ENCODE measurements around the gene SPATS2. TPM values are rescaled to one million over a fixed set of nuclear protein-coding genes. Genes with fewer than 3 reads are reported as not detected.

The SPATS2 gene
- total RNA-seq, 2 donors from 2014 or later: 17.2 to 21.9 TPM

DNA sequence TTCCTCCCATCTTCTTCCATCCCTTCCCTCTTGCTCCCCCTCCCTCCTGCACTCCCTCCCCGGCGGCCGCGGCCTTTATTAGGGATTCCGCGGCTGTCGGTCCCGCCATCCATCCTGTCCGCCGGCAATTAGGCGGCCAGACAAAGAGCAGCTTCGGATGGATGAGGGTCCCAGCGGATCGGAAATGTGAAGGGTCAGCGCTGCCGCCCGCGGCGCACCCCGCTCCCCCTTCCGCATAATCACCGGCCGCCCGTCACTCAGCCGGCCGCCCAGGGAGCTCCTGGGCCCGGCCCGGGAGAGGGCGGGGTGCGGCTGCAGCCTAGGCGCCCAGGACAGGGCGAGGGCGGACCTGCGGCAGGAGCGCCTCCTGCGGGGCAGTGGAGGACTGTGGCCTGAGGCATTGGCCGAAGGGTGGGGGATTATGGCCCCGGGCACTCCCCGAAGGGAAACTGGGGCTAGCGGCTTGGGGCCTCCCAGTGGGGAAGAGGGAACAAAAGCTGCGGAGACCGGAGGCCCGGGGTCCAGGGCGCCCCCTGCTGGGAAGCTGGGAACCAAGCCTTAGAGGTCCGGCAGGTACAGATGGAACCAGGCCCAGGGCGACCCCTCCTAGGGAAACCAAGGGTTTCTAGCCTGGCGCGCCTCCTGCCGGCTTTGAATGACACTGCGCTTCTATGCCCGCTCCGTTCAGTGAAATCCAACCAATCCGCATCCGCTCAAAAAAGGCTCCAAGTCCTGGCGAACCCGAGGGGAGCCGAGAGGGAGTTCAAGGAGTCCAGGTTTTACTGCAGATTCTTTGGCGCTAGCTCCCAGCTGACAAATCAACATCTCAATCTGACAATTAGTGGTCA, 25.0 kb upstream of the SPATS2 start:
- no peak overlapping the region for H3K27ac ChIP-seq
- H3K27me3 ChIP-seq: peaks cover 54% of the 10 kb centered on the region
- no peaks in the 10 kb centered on the region for H3K9me3 ChIP-seq
- peak; percentile 90 for DNase-seq
- intact Hi-C loops (cut with DNase I): no loop called here
- TF ChIP-seq, protein P1, sequence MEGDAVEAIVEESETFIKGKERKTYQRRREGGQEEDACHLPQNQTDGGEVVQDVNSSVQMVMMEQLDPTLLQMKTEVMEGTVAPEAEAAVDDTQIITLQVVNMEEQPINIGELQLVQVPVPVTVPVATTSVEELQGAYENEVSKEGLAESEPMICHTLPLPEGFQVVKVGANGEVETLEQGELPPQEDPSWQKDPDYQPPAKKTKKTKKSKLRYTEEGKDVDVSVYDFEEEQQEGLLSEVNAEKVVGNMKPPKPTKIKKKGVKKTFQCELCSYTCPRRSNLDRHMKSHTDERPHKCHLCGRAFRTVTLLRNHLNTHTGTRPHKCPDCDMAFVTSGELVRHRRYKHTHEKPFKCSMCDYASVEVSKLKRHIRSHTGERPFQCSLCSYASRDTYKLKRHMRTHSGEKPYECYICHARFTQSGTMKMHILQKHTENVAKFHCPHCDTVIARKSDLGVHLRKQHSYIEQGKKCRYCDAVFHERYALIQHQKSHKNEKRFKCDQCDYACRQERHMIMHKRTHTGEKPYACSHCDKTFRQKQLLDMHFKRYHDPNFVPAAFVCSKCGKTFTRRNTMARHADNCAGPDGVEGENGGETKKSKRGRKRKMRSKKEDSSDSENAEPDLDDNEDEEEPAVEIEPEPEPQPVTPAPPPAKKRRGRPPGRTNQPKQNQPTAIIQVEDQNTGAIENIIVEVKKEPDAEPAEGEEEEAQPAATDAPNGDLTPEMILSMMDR (IDR thresholded peaks at IDR 0.05): peak; percentile 85
- peaks cover 36% of the 10 kb centered on the region for H3K4me1 ChIP-seq
- H3K4me3 ChIP-seq: peak overlapping the region; percentile 48
- H3K36me3 ChIP-seq: no peaks in the 10 kb centered on the region
- peak overlapping the region; percentile 9 to 45 for H3K9ac ChIP-seq (ENCODE audit: low read depth in 2 of 2, low read length in 2 of 2)

- Histone ChIP-seq H3K9ac (ENCODE audit: low read depth in 2 of 2, low read length in 2 of 2) (peak overlapping the region; percentile 13 to 45), H3K4me1 (peaks cover 42% of the 10 kb centered on the region), H3K4me3 (peak overlapping the region; percentile 48), H3K36me3 (no peaks in the 10 kb centered on the region), H3K27ac (no peak overlapping the region), H3K27me3 (peaks cover 58% of the 10 kb centered on the region), H3K9me3 (no peaks in the 10 kb centered on the region)
- TF ChIP-seq, protein P1 (IDR thresholded peaks at IDR 0.05): no peak
- no peak for DNase-seq
- intact Hi-C loops (cut with DNase I): no loop called here
Observed at GRCh38 chr12:49342914-49343731, 24.1 kb upstream of the SPATS2 start.

GRCh38 chr12:49344486-49345050, 22.7 kb upstream of the SPATS2 start:
- no peak overlapping the region for H3K9ac ChIP-seq (ENCODE audit: low read depth in 2 of 2, low read length in 2 of 2)
- H3K27ac ChIP-seq: no peak overlapping the region
- intact Hi-C loops (cut with DNase I): no loop called here
- H3K4me1 ChIP-seq: peaks cover 42% of the 10 kb centered on the region
- TF ChIP-seq, protein P1 (IDR thresholded peaks at IDR 0.05): no peak
- H3K36me3 ChIP-seq: no peaks in the 10 kb centered on the region
- DNase-seq: no peak
- no peaks in the 10 kb centered on the region for H3K9me3 ChIP-seq
- peaks cover 58% of the 10 kb centered on the region for H3K27me3 ChIP-seq
- no peak overlapping the region for H3K4me3 ChIP-seq

GRCh38 chr12:49345051-49345824, 22.0 kb upstream of the SPATS2 start:
- no peak for DNase-seq
- no peaks in the 10 kb centered on the region for H3K36me3 ChIP-seq
- H3K9ac ChIP-seq (ENCODE audit: low read depth in 2 of 2, low read length in 2 of 2): peak overlapping the region in 1 of 2 donors; percentile 37
- peaks cover 58% of the 10 kb centered on the region for H3K27me3 ChIP-seq
- H3K4me3 ChIP-seq: peak overlapping the region; percentile 14
- H3K4me1 ChIP-seq: peaks cover 42% of the 10 kb centered on the region
- TF ChIP-seq, protein P1 (IDR thresholded peaks at IDR 0.05): no peak
- intact Hi-C loops (cut with DNase I): no loop called here
- no peak overlapping the region for H3K27ac ChIP-seq
- H3K9me3 ChIP-seq: no peaks in the 10 kb centered on the region
